GM18505 (cell line): ENCODE data around the gene PPP1R15A.
"Not testable (repeated sequence)": the region's sequence is repeated elsewhere in the genome, so short reads cannot be mapped to it uniquely, and the experiment has no call there.

ENCODE experiments used
- ATAC-seq: cut with Tn5 transposase; IDR thresholded peaks from one replicate; pipeline ENCODE4 v1.9.1; 2021; ENCODE audit not compliant: unreplicated experiment
- POLR2A ChIP-seq: IDR thresholded peaks from 4 replicates; pipeline ENCODE4 v1.6.1; 2011; ENCODE audit warnings: borderline replicate concordance; ENCODE audit not compliant: insufficient read depth, insufficient read length; ENCODE audit errors: extremely low read depth

Gene PPP1R15A

DNA sequence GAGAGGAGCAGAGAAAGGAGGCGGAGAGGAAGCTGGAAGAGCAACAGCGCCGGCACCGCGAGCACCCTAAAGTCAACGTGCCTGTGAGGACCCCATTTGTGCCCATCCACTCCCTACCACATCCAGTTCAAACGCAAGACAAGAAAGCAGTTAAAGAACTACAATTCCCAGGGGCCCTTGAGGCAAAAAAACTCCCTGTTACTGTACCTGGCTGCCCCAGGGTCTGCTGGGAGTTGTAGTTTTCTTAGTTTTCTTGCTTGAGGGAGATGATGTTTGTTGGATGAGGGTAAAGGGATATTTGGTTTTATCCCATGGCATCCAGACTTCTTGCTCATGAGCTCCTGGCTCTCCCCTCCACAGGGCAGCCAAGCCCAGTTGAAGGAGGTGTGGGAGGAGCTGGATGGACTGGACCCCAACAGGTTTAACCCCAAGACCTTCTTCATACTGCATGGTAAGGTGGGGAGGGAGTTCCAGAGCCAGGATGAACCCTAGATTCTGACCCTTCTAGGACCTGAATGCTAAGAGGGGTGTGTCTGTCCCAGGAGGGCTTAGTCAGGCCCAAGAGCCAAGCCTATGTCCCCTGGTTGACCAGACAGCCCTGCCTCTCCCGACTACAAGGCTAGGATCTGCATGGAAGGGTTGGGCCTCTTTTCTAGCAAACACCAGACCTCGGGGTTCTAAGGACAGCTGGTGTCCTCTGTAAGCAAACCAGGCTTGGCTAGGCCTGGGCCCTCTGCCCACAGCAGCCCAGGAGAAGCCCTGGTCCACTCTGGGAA is 41.1 kb downstream of the PPP1R15A start:
- no peak for ATAC-seq

GRCh38 chr19:48914181-48914580 is 42.0 kb downstream of the PPP1R15A start:
- no peak for TF ChIP-seq POLR2A
- ATAC-seq = no peak

More for the DNA sequence above, 41.1 kb downstream of the PPP1R15A start:
- TF ChIP-seq POLR2A = no peak

- ATAC-seq = no peak
- no peak for TF ChIP-seq POLR2A
These were observed 43.5 kb downstream of the PPP1R15A start for GRCh38 chr19:48915757-48916156.

GRCh38 chr19:48918071-48918470 is 45.9 kb downstream of the PPP1R15A start:
- TF ChIP-seq POLR2A = no peak
- ATAC-seq = no peak

DNA sequence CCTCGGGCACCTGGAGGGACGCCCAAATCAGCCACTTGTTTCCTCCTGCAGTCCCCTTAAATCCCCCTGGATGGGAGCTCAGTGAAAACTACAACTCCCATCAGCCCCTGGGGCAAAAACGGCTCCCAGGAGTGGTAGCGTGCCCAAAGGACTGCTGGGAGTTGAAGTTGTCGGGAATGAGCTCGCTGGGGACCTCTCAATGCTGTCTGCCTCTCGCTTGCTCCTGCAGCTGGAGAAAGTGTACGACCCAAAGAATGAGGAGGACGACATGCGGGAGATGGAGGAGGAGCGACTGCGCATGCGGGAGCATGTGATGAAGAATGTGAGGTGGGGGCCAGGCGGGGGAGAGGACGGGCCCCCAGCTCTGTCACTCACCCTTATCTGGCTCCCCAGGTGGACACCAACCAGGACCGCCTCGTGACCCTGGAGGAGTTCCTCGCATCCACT is 46.6 kb downstream of the PPP1R15A start:
- no peak for ATAC-seq
- TF ChIP-seq POLR2A = no peak

DNA sequence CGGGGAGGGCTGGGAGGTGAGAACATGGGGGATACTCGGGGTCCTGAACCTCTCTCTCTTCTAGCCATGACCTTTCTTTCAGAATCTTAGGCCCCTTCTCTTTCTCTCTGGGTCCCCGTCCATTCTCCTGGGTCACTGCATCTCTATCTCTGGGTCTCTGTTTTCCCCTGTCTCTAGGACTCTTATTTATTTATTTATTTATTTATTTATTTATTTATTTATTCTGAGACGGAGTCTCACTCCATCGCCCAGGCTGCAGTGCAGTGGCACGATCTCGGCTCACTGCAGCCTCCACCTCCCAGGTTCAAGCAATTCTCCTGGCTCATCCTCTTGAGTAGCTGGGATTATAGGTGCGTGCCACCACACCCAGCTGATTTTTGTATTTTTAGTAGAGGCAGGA is 47.0 kb downstream of the PPP1R15A start:
- not testable (repeated sequence) for ATAC-seq

DNA sequence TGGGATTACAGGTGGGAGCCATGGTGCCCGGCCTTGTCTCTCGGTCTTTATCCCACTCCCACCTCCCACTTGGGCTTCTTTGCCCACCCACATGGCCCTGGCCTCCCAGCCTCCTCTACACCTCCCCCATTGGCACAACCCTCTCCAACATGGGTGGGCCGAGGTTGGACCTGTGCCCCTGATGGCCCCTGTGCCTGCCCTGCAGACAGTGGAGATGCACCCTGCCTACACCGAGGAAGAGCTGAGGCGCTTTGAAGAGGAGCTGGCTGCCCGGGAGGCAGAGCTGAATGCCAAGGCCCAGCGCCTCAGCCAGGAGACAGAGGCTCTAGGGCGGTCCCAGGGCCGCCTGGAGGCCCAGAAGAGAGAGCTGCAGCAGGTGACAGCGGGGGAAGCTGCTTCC is 48.7 kb downstream of the PPP1R15A start:
- no peak for TF ChIP-seq POLR2A
- no peak for ATAC-seq

DNA sequence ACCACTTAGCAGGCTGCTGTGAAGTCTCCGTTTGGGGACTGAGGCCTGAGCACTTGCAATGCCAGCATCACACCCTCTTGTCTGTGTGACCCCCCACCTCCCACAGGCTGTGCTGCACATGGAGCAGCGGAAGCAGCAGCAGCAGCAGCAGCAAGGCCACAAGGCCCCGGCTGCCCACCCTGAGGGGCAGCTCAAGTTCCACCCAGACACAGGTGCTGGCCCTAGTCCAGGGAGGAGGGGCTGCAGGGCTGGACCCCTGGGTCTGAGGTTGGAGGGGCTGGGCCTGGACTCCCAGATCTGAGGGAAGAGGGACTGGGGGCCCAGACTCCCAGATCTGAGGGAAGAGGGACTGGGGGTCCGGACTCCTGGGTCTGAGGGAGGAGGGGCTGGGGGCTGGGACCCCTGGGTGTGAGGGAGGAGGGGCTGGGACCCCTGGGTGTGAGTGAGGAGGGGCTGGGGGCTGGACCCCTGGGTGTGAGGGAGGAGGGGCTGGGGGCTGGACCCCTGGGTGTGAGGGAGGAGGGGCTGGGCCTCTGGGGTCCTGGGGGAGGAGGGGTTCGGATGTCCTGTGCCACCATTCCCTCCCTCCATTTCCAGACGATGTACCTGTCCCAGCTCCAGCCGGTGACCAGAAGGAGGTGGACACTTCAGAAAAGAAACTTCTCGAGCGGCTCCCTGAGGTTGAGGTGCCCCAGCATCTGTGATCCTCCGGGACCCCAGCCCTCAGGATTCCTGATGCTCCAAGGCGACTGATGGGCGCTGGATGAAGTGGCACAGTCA is 49.7 kb downstream of the PPP1R15A start:
- no peak for TF ChIP-seq POLR2A
- no peak for ATAC-seq

GRCh38 chr19:48922548-48923490 is 50.6 kb downstream of the PPP1R15A start:
- ATAC-seq = no peak
- no peak for TF ChIP-seq POLR2A

DNA sequence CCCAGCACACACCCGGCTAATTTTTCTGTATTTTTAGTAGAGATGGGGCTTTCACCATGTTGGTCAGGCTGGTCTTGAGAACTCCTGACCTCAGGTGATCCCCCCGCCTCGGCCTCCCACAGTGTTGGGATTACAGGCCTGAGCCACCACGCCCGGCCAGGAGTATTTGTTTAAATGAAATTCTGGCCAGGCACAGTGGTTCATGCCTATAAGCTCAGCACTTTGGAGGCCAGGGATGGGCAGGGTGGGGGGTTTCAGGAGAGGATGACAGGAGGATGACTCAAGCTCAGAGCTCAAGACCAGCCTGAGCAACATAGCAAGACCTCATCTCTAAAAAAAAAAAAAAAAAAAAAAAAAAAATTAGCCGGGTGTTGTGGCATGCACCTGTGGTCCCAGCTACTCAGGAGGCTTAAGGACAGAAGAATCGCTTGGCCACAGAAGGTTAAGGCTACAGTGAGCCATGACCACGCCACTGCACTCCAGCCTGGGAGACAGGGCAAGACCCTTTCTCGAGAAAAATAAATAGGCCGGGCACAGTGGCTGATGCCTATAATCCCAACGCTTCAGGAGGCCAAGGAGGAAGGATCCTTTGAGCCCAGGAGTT is 53.1 kb downstream of the PPP1R15A start:
- no peak for ATAC-seq
- no peak for TF ChIP-seq POLR2A
